ENCODE results near the gene NHSL1. TPM values are rescaled to one million over a fixed set of nuclear protein-coding genes. Genes with fewer than 3 reads are reported as not detected.

NHSL1 gene
- polyA plus RNA-seq, 4 donors = 11.3 to 71.0 (median 23.8) TPM

GRCh38 chr6:138416206-138416605 is 83.1 kb downstream of the NHSL1 start:
- no peaks in the 10 kb centered on the region for H3K27me3 ChIP-seq (ENCODE audit: control insufficient read depth in 3 of 3, insufficient read depth in 3 of 3, low read length in 3 of 3)
- H3K36me3 ChIP-seq (ENCODE audit: control insufficient read depth in 3 of 3, insufficient read depth in 2 of 3, low read depth in 1 of 3, low read length in 3 of 3) = peaks cover 4 to 31% (median 8%) of the 10 kb centered on the region in 3 donors
- peaks cover 0 to 4% (median 0%) of the 10 kb centered on the region in 3 donors for H3K4me1 ChIP-seq (ENCODE audit: control insufficient read depth in 3 of 3, insufficient read depth in 2 of 3, low read depth in 1 of 3, low read length in 2 of 3)
- WGBS, 3 donors = 89 to 93% (median 92%) methylated on average over 4 of the region's 4 CpGs
- H3K4me3 ChIP-seq (ENCODE audit: low read depth in 1 of 3, low read length in 3 of 3) = no peak overlapping the region
- no peak for DNase-seq
- no peak overlapping the region for H3K27ac ChIP-seq (ENCODE audit: low read depth in 1 of 3, low read length in 2 of 3)
- FAIRE-seq = no peak
- H3K9me3 ChIP-seq (ENCODE audit: control insufficient read depth in 2 of 2, insufficient read depth in 1 of 2, low read depth in 1 of 2, low read length in 1 of 2) = peaks cover 0 to 8% of the 10 kb centered on the region in 2 donors

GRCh38 chr6:138415125-138415524 is 84.2 kb downstream of the NHSL1 start:
- no peak for FAIRE-seq

GRCh38 chr6:138410972-138411880 is 88.1 kb downstream of the NHSL1 start:
- Histone ChIP-seq H3K4me3 (ENCODE audit: low read depth in 1 of 3, low read length in 3 of 3) (no peak overlapping the region), H3K9me3 (ENCODE audit: control insufficient read depth in 2 of 2, insufficient read depth in 1 of 2, low read depth in 1 of 2, low read length in 1 of 2) (no peaks in the 10 kb centered on the region), H3K27ac (ENCODE audit: low read depth in 1 of 3, low read length in 2 of 3) (no peak overlapping the region), H3K36me3 (ENCODE audit: control insufficient read depth in 3 of 3, insufficient read depth in 2 of 3, low read depth in 1 of 3, low read length in 3 of 3) (peaks cover 17 to 59% (median 20%) of the 10 kb centered on the region in 3 donors), H3K27me3 (ENCODE audit: control insufficient read depth in 3 of 3, insufficient read depth in 3 of 3, low read length in 3 of 3) (no peaks in the 10 kb centered on the region), H3K4me1 (ENCODE audit: control insufficient read depth in 3 of 3, insufficient read depth in 2 of 3, low read depth in 1 of 3, low read length in 2 of 3) (peaks cover 0 to 1% (median 0%) of the 10 kb centered on the region in 3 donors)
- FAIRE-seq (no peak), DNase-seq (no peak)
- 85 to 89% (median 88%) methylated on average over 6 of the region's 6 CpGs for WGBS, 3 donors

More at GRCh38 chr6:138415125-138415524, 84.2 kb downstream of the NHSL1 start:
- Histone ChIP-seq H3K4me3 (ENCODE audit: low read depth in 1 of 3, low read length in 3 of 3) (no peak overlapping the region), H3K36me3 (ENCODE audit: control insufficient read depth in 3 of 3, insufficient read depth in 2 of 3, low read depth in 1 of 3, low read length in 3 of 3) (peaks cover 4 to 35% (median 10%) of the 10 kb centered on the region in 3 donors), H3K27ac (ENCODE audit: low read depth in 1 of 3, low read length in 2 of 3) (no peak overlapping the region), H3K27me3 (ENCODE audit: control insufficient read depth in 3 of 3, insufficient read depth in 3 of 3, low read length in 3 of 3) (no peaks in the 10 kb centered on the region), H3K9me3 (ENCODE audit: control insufficient read depth in 2 of 2, insufficient read depth in 1 of 2, low read depth in 1 of 2, low read length in 1 of 2) (peaks cover 0 to 8% of the 10 kb centered on the region in 2 donors), H3K4me1 (ENCODE audit: control insufficient read depth in 3 of 3, insufficient read depth in 2 of 3, low read depth in 1 of 3, low read length in 2 of 3) (peaks cover 0 to 3% (median 0%) of the 10 kb centered on the region in 3 donors)
- no peak for DNase-seq
- 91 to 94% (median 93%) methylated on average over 5 of the region's 5 CpGs for WGBS, 3 donors

- FAIRE-seq (no peak), DNase-seq (peak in 1 of 2 donors; percentile 32)
- Histone ChIP-seq H3K9me3 (ENCODE audit: control insufficient read depth in 2 of 2, insufficient read depth in 1 of 2, low read depth in 1 of 2, low read length in 1 of 2) (no peaks in the 10 kb centered on the region), H3K27me3 (ENCODE audit: control insufficient read depth in 3 of 3, insufficient read depth in 3 of 3, low read length in 3 of 3) (no peaks in the 10 kb centered on the region), H3K27ac (ENCODE audit: low read depth in 1 of 3, low read length in 2 of 3) (no peak overlapping the region), H3K4me1 (ENCODE audit: control insufficient read depth in 3 of 3, insufficient read depth in 2 of 3, low read depth in 1 of 3, low read length in 2 of 3) (peaks cover 0 to 10% (median 2%) of the 10 kb centered on the region in 3 donors), H3K4me3 (ENCODE audit: low read depth in 1 of 3, low read length in 3 of 3) (no peak overlapping the region), H3K36me3 (ENCODE audit: control insufficient read depth in 3 of 3, insufficient read depth in 2 of 3, low read depth in 1 of 3, low read length in 3 of 3) (peaks cover 17 to 54% (median 20%) of the 10 kb centered on the region in 3 donors)
- WGBS, 3 donors = 86 to 89% (median 87%) methylated on average over 8 of the region's 8 CpGs
These were observed 89.1 kb downstream of the NHSL1 start for GRCh38 chr6:138410048-138410735.

GRCh38 chr6:138406443-138406842 is 92.9 kb downstream of the NHSL1 start:
- H3K36me3 ChIP-seq (ENCODE audit: control insufficient read depth in 3 of 3, insufficient read depth in 2 of 3, low read depth in 1 of 3, low read length in 3 of 3) = peaks cover 13 to 34% (median 14%) of the 10 kb centered on the region in 3 donors
- WGBS, 3 donors = 27 to 56% (median 37%) methylated on average over 2 of the region's 2 CpGs
- H3K4me3 ChIP-seq (ENCODE audit: low read depth in 1 of 3, low read length in 3 of 3) = no peak overlapping the region
- peak; percentile 37 to 74 for DNase-seq
- H3K9me3 ChIP-seq (ENCODE audit: control insufficient read depth in 2 of 2, insufficient read depth in 1 of 2, low read depth in 1 of 2, low read length in 1 of 2) = no peaks in the 10 kb centered on the region
- peak overlapping the region in 1 of 3 donors; percentile 5 for H3K27ac ChIP-seq (ENCODE audit: low read depth in 1 of 3, low read length in 2 of 3)
- peaks cover 0 to 15% (median 2%) of the 10 kb centered on the region in 3 donors for H3K4me1 ChIP-seq (ENCODE audit: control insufficient read depth in 3 of 3, insufficient read depth in 2 of 3, low read depth in 1 of 3, low read length in 2 of 3)
- FAIRE-seq = no peak
- H3K27me3 ChIP-seq (ENCODE audit: control insufficient read depth in 3 of 3, insufficient read depth in 3 of 3, low read length in 3 of 3) = no peaks in the 10 kb centered on the region

- DNase-seq (no peak), FAIRE-seq (no peak)
- peaks cover 0 to 15% (median 2%) of the 10 kb centered on the region in 3 donors for H3K4me1 ChIP-seq (ENCODE audit: control insufficient read depth in 3 of 3, insufficient read depth in 2 of 3, low read depth in 1 of 3, low read length in 2 of 3)
- H3K4me3 ChIP-seq (ENCODE audit: low read depth in 1 of 3, low read length in 3 of 3) = no peak overlapping the region
- no peaks in the 10 kb centered on the region for H3K9me3 ChIP-seq (ENCODE audit: control insufficient read depth in 2 of 2, insufficient read depth in 1 of 2, low read depth in 1 of 2, low read length in 1 of 2)
- WGBS, 3 donors = 37 to 74% (median 56%) methylated on average over 5 of the region's 5 CpGs
- peak overlapping the region in 2 of 3 donors; percentile 5 to 52 for H3K27ac ChIP-seq (ENCODE audit: low read depth in 1 of 3, low read length in 2 of 3)
- peaks cover 10 to 33% (median 14%) of the 10 kb centered on the region in 3 donors for H3K36me3 ChIP-seq (ENCODE audit: control insufficient read depth in 3 of 3, insufficient read depth in 2 of 3, low read depth in 1 of 3, low read length in 3 of 3)
- no peaks in the 10 kb centered on the region for H3K27me3 ChIP-seq (ENCODE audit: control insufficient read depth in 3 of 3, insufficient read depth in 3 of 3, low read length in 3 of 3)
These were observed 93.4 kb downstream of the NHSL1 start for GRCh38 chr6:138405816-138406413.

- Histone ChIP-seq H3K36me3 (ENCODE audit: control insufficient read depth in 3 of 3, insufficient read depth in 2 of 3, low read depth in 1 of 3, low read length in 3 of 3) (peaks cover 10 to 27% (median 14%) of the 10 kb centered on the region in 3 donors), H3K27me3 (ENCODE audit: control insufficient read depth in 3 of 3, insufficient read depth in 3 of 3, low read length in 3 of 3) (no peaks in the 10 kb centered on the region), H3K4me1 (ENCODE audit: control insufficient read depth in 3 of 3, insufficient read depth in 2 of 3, low read depth in 1 of 3, low read length in 2 of 3) (peaks cover 0 to 15% (median 2%) of the 10 kb centered on the region in 3 donors), H3K4me3 (ENCODE audit: low read depth in 1 of 3, low read length in 3 of 3) (peak overlapping the region; percentile 85 to 92 (median 90)), H3K27ac (ENCODE audit: low read depth in 1 of 3, low read length in 2 of 3) (peak overlapping the region; percentile 73 to 98 (median 91)), H3K9me3 (ENCODE audit: control insufficient read depth in 2 of 2, insufficient read depth in 1 of 2, low read depth in 1 of 2, low read length in 1 of 2) (no peaks in the 10 kb centered on the region)
- DNase-seq (peak; percentile 44 to 68), FAIRE-seq (no peak)
- 3 to 9% (median 5%) methylated on average over 35 of the region's 35 CpGs for WGBS, 3 donors
These were observed 94.5 kb downstream of the NHSL1 start for GRCh38 chr6:138404666-138405337.

All from small intestine (tissue), 7 donors.